HL-60 (cell line): ENCODE data around the gene TRIM58.

ENCODE experiments used
- DNase-seq, 2 experiments: peaks; one replicate each; pipeline ENCODE4 v3.0.0-alpha.2; 2010 to 2020; ENCODE audit warnings: low read depth in 1 of 2, low spot score in 1 of 2
- H3K27ac ChIP-seq: fragments of 250-450 bp; sonication (Bioruptor Pico); replicated peaks from 2 replicates; pipeline ENCODE4 v1.5.1; 2020; ENCODE audit warnings: mild to moderate bottlenecking, moderate library complexity
- H3K27me3 ChIP-seq: fragments of 250-450 bp; sonication (Bioruptor Pico); 2 replicates; pipeline ENCODE4 v1.5.1; 2021; ENCODE audit warnings: mild to moderate bottlenecking, moderate library complexity; ENCODE audit not compliant: insufficient read depth, poor library complexity, severe bottlenecking
- H3K4me3 ChIP-seq: replicated peaks from 2 replicates; pipeline ENCODE4 v1.5.1; 2011; ENCODE audit warnings: mild to moderate bottlenecking, control low read depth, low read length; ENCODE audit not compliant: insufficient read depth
- GABPA ChIP-seq: IDR thresholded peaks from 2 replicates; pipeline ENCODE4 v1.6.1; 2012; ENCODE audit warnings: low read depth
- POLR2AphosphoS5 ChIP-seq: IDR thresholded peaks from 2 replicates; pipeline ENCODE4 v1.6.1; 2012; ENCODE audit warnings: low read depth
- REST ChIP-seq: IDR thresholded peaks from 2 replicates; pipeline ENCODE4 v1.6.1; 2012; ENCODE audit warnings: low read depth; ENCODE audit not compliant: insufficient replicate concordance
- SPI1 ChIP-seq: IDR thresholded peaks from 2 replicates; pipeline ENCODE4 v1.6.1; 2012; ENCODE audit warnings: low read depth, mild to moderate bottlenecking, borderline replicate concordance
- TF ChIP-seq, protein P1 (sequence below): IDR thresholded peaks from one replicate; pipeline ENCODE4 v1.5.1; 2011; ENCODE audit warnings: low read length, control low read depth, inconsistent platforms; ENCODE audit not compliant: insufficient read depth

The TRIM58 gene

DNA sequence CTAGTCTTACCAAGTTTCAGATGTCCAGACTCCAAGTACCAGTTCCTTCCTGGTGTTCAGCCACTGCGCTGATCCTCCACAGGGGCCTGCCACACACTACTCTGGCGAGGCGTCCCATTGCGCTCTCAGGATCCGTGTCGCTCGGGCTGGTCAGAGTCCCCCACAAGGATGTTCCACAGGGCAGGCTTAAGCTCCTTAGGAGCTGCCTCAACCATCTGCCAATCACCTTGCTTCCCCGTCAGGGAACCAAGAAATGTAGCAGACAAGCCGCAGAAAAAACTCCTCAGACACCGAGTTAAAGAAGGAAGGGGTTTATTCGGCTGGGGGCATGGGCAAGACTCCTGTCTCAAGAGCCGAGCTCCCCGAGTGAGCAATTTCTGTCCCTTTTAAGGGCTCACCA lies 48.2 kb downstream of the TRIM58 start:
- DNase-seq: no peak
- Histone ChIP-seq H3K27me3 (no peaks in the 10 kb centered on the region), H3K4me3 (no peak overlapping the region), H3K27ac (no peak overlapping the region)
- TF ChIP-seq POLR2AphosphoS5 (no peak), REST (no peak), GABPA (no peak), SPI1 (no peak)
- TF ChIP-seq, protein P1, sequence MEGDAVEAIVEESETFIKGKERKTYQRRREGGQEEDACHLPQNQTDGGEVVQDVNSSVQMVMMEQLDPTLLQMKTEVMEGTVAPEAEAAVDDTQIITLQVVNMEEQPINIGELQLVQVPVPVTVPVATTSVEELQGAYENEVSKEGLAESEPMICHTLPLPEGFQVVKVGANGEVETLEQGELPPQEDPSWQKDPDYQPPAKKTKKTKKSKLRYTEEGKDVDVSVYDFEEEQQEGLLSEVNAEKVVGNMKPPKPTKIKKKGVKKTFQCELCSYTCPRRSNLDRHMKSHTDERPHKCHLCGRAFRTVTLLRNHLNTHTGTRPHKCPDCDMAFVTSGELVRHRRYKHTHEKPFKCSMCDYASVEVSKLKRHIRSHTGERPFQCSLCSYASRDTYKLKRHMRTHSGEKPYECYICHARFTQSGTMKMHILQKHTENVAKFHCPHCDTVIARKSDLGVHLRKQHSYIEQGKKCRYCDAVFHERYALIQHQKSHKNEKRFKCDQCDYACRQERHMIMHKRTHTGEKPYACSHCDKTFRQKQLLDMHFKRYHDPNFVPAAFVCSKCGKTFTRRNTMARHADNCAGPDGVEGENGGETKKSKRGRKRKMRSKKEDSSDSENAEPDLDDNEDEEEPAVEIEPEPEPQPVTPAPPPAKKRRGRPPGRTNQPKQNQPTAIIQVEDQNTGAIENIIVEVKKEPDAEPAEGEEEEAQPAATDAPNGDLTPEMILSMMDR: no peak

GRCh38 chr1:247905910-247906503 lies 49.0 kb downstream of the TRIM58 start:
- no peak for DNase-seq
- Histone ChIP-seq H3K27ac (no peak overlapping the region), H3K27me3 (no peaks in the 10 kb centered on the region), H3K4me3 (peak overlapping the region; percentile 20; the same call in 1 of the 2 replicates)
- TF ChIP-seq, protein P1: no peak
- no peak for TF ChIP-seq REST
- no peak for TF ChIP-seq POLR2AphosphoS5
- TF ChIP-seq SPI1: no peak
- no peak for TF ChIP-seq GABPA

DNA sequence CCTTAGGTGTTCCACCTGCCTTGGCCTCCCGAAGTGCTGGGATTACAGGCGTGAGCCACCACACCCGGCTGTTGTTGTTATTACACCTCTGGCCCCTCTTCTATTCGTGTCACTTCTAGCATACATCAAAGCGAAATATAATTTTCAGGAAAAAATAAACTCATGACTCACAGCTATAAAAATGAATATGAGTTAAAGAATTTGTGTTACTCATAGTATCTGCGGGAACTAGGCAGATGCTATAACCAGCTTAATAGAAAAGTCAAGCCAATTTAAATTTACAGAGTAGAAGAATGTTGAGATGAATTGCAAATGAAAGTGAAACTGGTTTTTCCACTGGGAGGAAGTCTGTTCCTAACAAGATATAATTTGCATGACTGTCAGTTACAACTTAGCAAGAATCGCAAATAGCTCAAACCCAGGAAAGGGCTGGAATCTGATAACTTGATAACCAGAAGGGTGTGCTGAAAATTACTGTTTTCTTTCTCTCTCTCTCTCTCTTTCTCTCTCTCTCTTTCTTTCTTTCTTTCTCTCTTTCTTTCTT lies 49.6 kb downstream of the TRIM58 start:
- H3K27ac ChIP-seq: no peak overlapping the region
- DNase-seq: no peak
- TF ChIP-seq SPI1 (peak; percentile 60; the same call in 1 of the 2 replicates), REST (no peak)
- peak overlapping the region; percentile 20 for H3K4me3 ChIP-seq
- no peaks in the 10 kb centered on the region for H3K27me3 ChIP-seq
